Choroid plexus epithelial cell (primary cell): Measurements from ENCODE around the gene DOCK2.

Experiments used
- DNase-seq: peaks from one replicate; pipeline ENCODE4 v3.0.0-alpha.2; 2010; ENCODE audit warnings: low read depth
- H3K4me3 ChIP-seq: 2 replicates; pipeline ENCODE4 v1.5.1; 2011; ENCODE audit warnings: low read depth, mild to moderate bottlenecking, control low read depth, low read length, moderate library complexity
- CTCF ChIP-seq: conservative IDR thresholded peaks from 2 replicates; pipeline ENCODE4 v1.5.1; 2011; ENCODE audit warnings: low read depth, mild to moderate bottlenecking, control low read depth, inconsistent platforms, low read length, moderate library complexity

DOCK2 gene

GRCh38 chr5:169911448-169912212, 274.6 kb downstream of the DOCK2 start:
- H3K4me3 ChIP-seq: no peak overlapping the region
- DNase-seq: no peak
- TF ChIP-seq CTCF: no peak

- H3K4me3 ChIP-seq: no peak overlapping the region
- no peak for DNase-seq
- no peak for TF ChIP-seq CTCF
Observed at GRCh38 chr5:169913479-169913878, 276.4 kb downstream of the DOCK2 start.

GRCh38 chr5:169914766-169915165, 277.7 kb downstream of the DOCK2 start:
- peak; percentile 88 for DNase-seq
- H3K4me3 ChIP-seq: no peak overlapping the region
- TF ChIP-seq CTCF: no peak

GRCh38 chr5:169917500-169917899, 280.4 kb downstream of the DOCK2 start:
- H3K4me3 ChIP-seq: no peak overlapping the region
- no peak for DNase-seq
- no peak for TF ChIP-seq CTCF

- TF ChIP-seq CTCF: no peak
- DNase-seq: no peak
- H3K4me3 ChIP-seq: no peak overlapping the region
Observed at GRCh38 chr5:169918228-169918627, 281.2 kb downstream of the DOCK2 start.

GRCh38 chr5:169920474-169920873, 283.4 kb downstream of the DOCK2 start:
- no peak for TF ChIP-seq CTCF
- DNase-seq: no peak
- H3K4me3 ChIP-seq: no peak overlapping the region

- no peak for DNase-seq
- no peak overlapping the region for H3K4me3 ChIP-seq
Observed at GRCh38 chr5:169921384-169921783, 284.3 kb downstream of the DOCK2 start.

More at GRCh38 chr5:169921384-169921783, 284.3 kb downstream of the DOCK2 start:
- TF ChIP-seq CTCF: no peak
